Keratinocyte (primary cell): Measurements from ENCODE around the gene DGKE. TPM values are rescaled to one million over a fixed set of nuclear protein-coding genes. Genes with fewer than 3 reads are reported as not detected.

ENCODE experiments used
- DNase-seq: peaks from one replicate; pipeline ENCODE4 v3.0.0-alpha.2; 2011; ENCODE audit warnings: low read depth, missing footprints, low spot score
- FAIRE-seq: peaks from 2 replicates; lab custom pipeline; 2011; peaks lifted over from hg19 to GRCh38; lab: Jason Lieb, UNC
- H2AFZ ChIP-seq: 2 replicates; pipeline ENCODE4 v1.6.0; 2012; ENCODE audit warnings: low read length, control low read depth, inconsistent platforms; ENCODE audit not compliant: control insufficient read depth
- H3K27ac ChIP-seq: 2 replicates; pipeline ENCODE4 v1.5.1; 2011; ENCODE audit warnings: low read length; ENCODE audit not compliant: control insufficient read depth, insufficient read depth
- H3K27me3 ChIP-seq: 3 replicates; pipeline ENCODE4 v1.6.0; 2011; ENCODE audit warnings: low read length; ENCODE audit not compliant: control insufficient read depth, insufficient read depth; ENCODE audit errors: extremely low read depth
- H3K36me3 ChIP-seq, 2 experiments: 2 replicates in 1 of 2; 3 replicates in 1 of 2; pipeline ENCODE4 v1.5.1; 2011; ENCODE audit warnings: low read length in 2 of 2, mild to moderate bottlenecking in 1 of 2; ENCODE audit not compliant: control insufficient read depth in 2 of 2, insufficient read depth in 2 of 2; ENCODE audit errors: extremely low read depth in 1 of 2
- H3K4me1 ChIP-seq: 3 replicates; pipeline ENCODE4 v1.5.1; 2011; ENCODE audit warnings: low read length; ENCODE audit not compliant: control insufficient read depth, insufficient read depth; ENCODE audit errors: extremely low read depth
- H3K4me2 ChIP-seq: 3 replicates; pipeline ENCODE4 v1.6.0; 2011; ENCODE audit warnings: low read depth, low read length; ENCODE audit not compliant: control insufficient read depth, insufficient read depth; ENCODE audit errors: extremely low read depth
- H3K4me3 ChIP-seq, 3 experiments: fragments of 200-600 bp in 1 of 3; sonication (generic) in 1 of 3; 2 replicates in 2 of 3; 3 replicates in 1 of 3; pipeline ENCODE4 v1.5.1; 2011 to 2016; ENCODE audit warnings: low read length in 3 of 3, mild to moderate bottlenecking in 3 of 3, control low read depth in 2 of 3, inconsistent platforms in 1 of 3, low read depth in 1 of 3, mixed read lengths in 1 of 3, mixed run types in 1 of 3, moderate library complexity in 1 of 3; ENCODE audit not compliant: control insufficient read depth in 2 of 3, insufficient read depth in 2 of 3; ENCODE audit errors: extremely low read depth in 1 of 3
- H3K79me2 ChIP-seq: 2 replicates; pipeline ENCODE4 v1.6.0; 2012; ENCODE audit warnings: low read length; ENCODE audit not compliant: control insufficient read depth, insufficient read depth
- H3K9ac ChIP-seq: 3 replicates; pipeline ENCODE4 v1.6.0; 2011; ENCODE audit warnings: low read length; ENCODE audit not compliant: control insufficient read depth, insufficient read depth; ENCODE audit errors: extremely low read depth
- H3K9me1 ChIP-seq: 3 replicates; pipeline ENCODE4 v1.6.0; 2011; ENCODE audit warnings: low read length; ENCODE audit not compliant: control insufficient read depth, insufficient read depth; ENCODE audit errors: extremely low read depth
- H3K9me3 ChIP-seq: 2 replicates; pipeline ENCODE4 v1.5.1; 2012; ENCODE audit warnings: low read depth, low read length; ENCODE audit not compliant: control insufficient read depth
- H4K20me1 ChIP-seq: 3 replicates; pipeline ENCODE4 v1.6.0; 2011; ENCODE audit warnings: low read length; ENCODE audit not compliant: control insufficient read depth, insufficient read depth; ENCODE audit errors: extremely low read depth
- CTCF ChIP-seq, 3 experiments: IDR thresholded peaks in 1 of 3; conservative IDR thresholded peaks in 1 of 3; optimal IDR thresholded peaks in 1 of 3; 2 replicates in 2 of 3; 3 replicates in 1 of 3; pipeline versions ENCODE3 to v1.5.1; 2011; ENCODE audit warnings: low read length in 3 of 3, mild to moderate bottlenecking in 3 of 3, moderate library complexity in 2 of 3, control low read depth in 1 of 3, inconsistent platforms in 1 of 3; ENCODE audit not compliant: insufficient read depth in 2 of 3; ENCODE audit errors: extremely low read depth in 1 of 3
- EZH2 ChIP-seq: IDR thresholded peaks from one replicate; pipeline ENCODE4 v1.6.1; 2012; ENCODE audit warnings: inconsistent platforms, mild to moderate bottlenecking, low read length, moderate library complexity
- dilution Hi-C: fragments of 300-500 bp; cut with MboI; formaldehyde crosslinking; loops from one replicate; pipeline ENCODE4 v1.7.0; 2020; ENCODE audit warnings: low sequenced_read_pairs; ENCODE audit not compliant: extremely low pct_ligation_motif_present
- polyA plus RNA-seq, 5 experiments: library from polyadenylated mRNA; depleted of rRNA in 3 of 5; stranded (reverse) in 3 of 5; stranded (forward) in 1 of 5; unstranded in 1 of 5; fragments of >200 nt; gene quantifications; 1 replicate in 1 of 5; 2 replicates in 3 of 5; 3 replicates in 1 of 5; pipeline versions ENCODE4 v1.2.1 to v1.2.3, GENCODE V29; 2011 to 2012; ENCODE audit warnings: missing spikeins in 2 of 5, low read depth in 1 of 5, low replicate concordance in 1 of 5

Gene DGKE
- polyA plus RNA-seq, 1 donor (not counting 4 experiments of a cell fraction or from before 2014, with no cell fraction given) = 4.7 TPM

DNA sequence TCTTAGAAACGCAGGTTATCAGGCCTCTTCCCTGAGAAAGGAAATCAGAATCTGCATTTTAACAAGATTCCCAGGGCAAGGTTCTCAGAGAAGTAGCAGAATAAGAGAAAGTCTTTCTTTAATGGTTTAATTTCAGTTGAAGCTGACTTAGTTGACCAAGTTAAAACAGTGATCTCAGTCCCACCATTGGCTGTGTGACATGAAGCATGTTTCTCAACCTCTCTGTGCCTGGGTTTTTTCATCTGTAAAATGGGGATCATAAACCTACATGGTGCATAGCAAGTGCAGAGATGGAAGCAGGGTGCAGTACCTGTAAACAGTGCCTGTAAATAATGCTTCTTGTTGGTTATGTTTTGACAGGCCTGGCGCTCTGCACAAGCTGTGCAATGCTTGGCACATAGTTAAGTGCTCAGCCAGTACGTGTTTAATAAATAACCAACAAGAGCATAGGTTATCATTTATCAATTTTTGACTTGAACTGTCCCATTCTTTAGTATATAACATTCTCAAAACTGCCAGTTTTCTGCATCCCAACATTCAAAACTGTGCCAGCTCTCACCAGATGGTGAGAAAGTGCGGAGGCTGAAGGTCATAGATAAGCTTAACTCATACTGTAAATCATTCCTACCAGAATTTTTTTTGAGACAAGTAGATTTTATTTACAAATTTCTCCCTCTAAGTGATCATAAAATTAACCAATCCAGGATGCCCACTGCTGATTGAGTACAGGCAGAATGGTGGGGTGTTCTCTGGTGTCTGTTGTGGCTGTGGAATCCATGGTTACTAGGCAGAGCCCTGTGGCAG lies 7.1 kb upstream of the DGKE start:
- Histone ChIP-seq H3K4me3 (no peak overlapping the region), H3K9me1 (no peaks in the 10 kb centered on the region), H3K9me3 (no peaks in the 10 kb centered on the region), H4K20me1 (no peaks in the 10 kb centered on the region), H3K79me2 (peaks cover 11% of the 10 kb centered on the region), H3K27me3 (no peaks in the 10 kb centered on the region), H3K9ac (no peak overlapping the region), H3K4me2 (no peak overlapping the region), H3K27ac (no peak overlapping the region), H3K4me1 (no peaks in the 10 kb centered on the region), H3K36me3 (peaks cover 0 to 6% of the 10 kb centered on the region in 2 experiments), H2AFZ (no peak overlapping the region)
- TF ChIP-seq EZH2 (no peak), CTCF (optimal IDR thresholded peaks at IDR 0.05 in 1 of 3, IDR thresholded peaks at IDR 0.05 in 1 of 3, conservative IDR thresholded peaks at IDR 0.05 in 1 of 3; ENCODE audit: extremely low read depth in 1 of 3, insufficient read depth in 2 of 3, low read length in 3 of 3) (no peak)
- dilution Hi-C loops = no loop called here
- FAIRE-seq (no peak), DNase-seq (no peak)

GRCh38 chr17:56830726-56831368 lies 3.1 kb upstream of the DGKE start:
- Histone ChIP-seq H2AFZ (no peak overlapping the region), H3K4me3 (no peak overlapping the region), H3K4me2 (no peak overlapping the region), H3K9me1 (peaks cover 4% of the 10 kb centered on the region), H3K79me2 (peaks cover 33% of the 10 kb centered on the region), H3K27me3 (no peaks in the 10 kb centered on the region), H3K36me3 (peaks cover 0 to 6% of the 10 kb centered on the region in 2 experiments), H4K20me1 (no peaks in the 10 kb centered on the region), H3K9me3 (no peaks in the 10 kb centered on the region), H3K4me1 (peaks cover 20% of the 10 kb centered on the region), H3K27ac (no peak overlapping the region), H3K9ac (no peak overlapping the region)
- dilution Hi-C loops = no loop called here
- TF ChIP-seq CTCF (optimal IDR thresholded peaks at IDR 0.05 in 1 of 3, IDR thresholded peaks at IDR 0.05 in 1 of 3, conservative IDR thresholded peaks at IDR 0.05 in 1 of 3; ENCODE audit: extremely low read depth in 1 of 3, insufficient read depth in 2 of 3, low read length in 3 of 3) = no peak
- no peak for TF ChIP-seq EZH2
- no peak for FAIRE-seq
- no peak for DNase-seq
